Mucosa of rectum (tissue), 2 donors: ENCODE data around the gene PSMD1.

Experiments
- H3K27ac ChIP-seq, 2 donors: one replicate each; pipeline ENCODE4 v1.7.0; 2013; ENCODE audit warnings: inconsistent platforms in 2 of 2, low read depth in 2 of 2, low read length in 2 of 2
- H3K27me3 ChIP-seq, 2 donors: one replicate each; pipeline ENCODE4 v1.7.0; 2013; ENCODE audit warnings: low read length in 2 of 2; ENCODE audit not compliant: control insufficient read depth in 2 of 2, insufficient read depth in 2 of 2
- H3K36me3 ChIP-seq, 2 donors: one replicate each; pipeline ENCODE4 v1.7.0; 2013; ENCODE audit warnings: low read length in 2 of 2; ENCODE audit not compliant: control insufficient read depth in 2 of 2, insufficient read depth in 2 of 2
- H3K4me1 ChIP-seq, 2 donors: one replicate each; pipeline ENCODE4 v1.7.0; 2013; ENCODE audit warnings: low read length in 2 of 2, mild to moderate bottlenecking in 1 of 2; ENCODE audit not compliant: control insufficient read depth in 2 of 2, insufficient read depth in 2 of 2
- H3K4me3 ChIP-seq, 2 donors: one replicate each; pipeline ENCODE4 v1.7.0; 2013; ENCODE audit warnings: low read length in 2 of 2
- H3K9ac ChIP-seq, 2 donors: one replicate each; pipeline ENCODE4 v1.7.0; 2013; ENCODE audit warnings: low read length in 2 of 2, low read depth in 1 of 2, mild to moderate bottlenecking in 1 of 2
- H3K9me3 ChIP-seq, 2 donors: one replicate each; pipeline ENCODE4 v1.7.0; 2013; ENCODE audit warnings: low read length in 2 of 2; ENCODE audit not compliant: control insufficient read depth in 2 of 2
- donor health status: healthy.
- donor health status: Normal muscosa, but diverticular disease.

The PSMD1 gene

GRCh38 chr2:231213931-231214642 is 157.4 kb downstream of the PSMD1 start:
- no peaks in the 10 kb centered on the region for H3K4me1 ChIP-seq
- H3K27me3 ChIP-seq, result no peaks in the 10 kb centered on the region
- no peak overlapping the region for H3K27ac ChIP-seq
- peaks cover 10 to 14% of the 10 kb centered on the region in 2 donors for H3K36me3 ChIP-seq
- no peak overlapping the region for H3K9ac ChIP-seq
- H3K4me3 ChIP-seq, result no peak overlapping the region
- H3K9me3 ChIP-seq, result no peaks in the 10 kb centered on the region

- Histone ChIP-seq H3K36me3 (peaks cover 9 to 10% of the 10 kb centered on the region in 2 donors), H3K27ac (no peak overlapping the region)
These were observed 161.7 kb downstream of the PSMD1 start for GRCh38 chr2:231218366-231218765.

DNA sequence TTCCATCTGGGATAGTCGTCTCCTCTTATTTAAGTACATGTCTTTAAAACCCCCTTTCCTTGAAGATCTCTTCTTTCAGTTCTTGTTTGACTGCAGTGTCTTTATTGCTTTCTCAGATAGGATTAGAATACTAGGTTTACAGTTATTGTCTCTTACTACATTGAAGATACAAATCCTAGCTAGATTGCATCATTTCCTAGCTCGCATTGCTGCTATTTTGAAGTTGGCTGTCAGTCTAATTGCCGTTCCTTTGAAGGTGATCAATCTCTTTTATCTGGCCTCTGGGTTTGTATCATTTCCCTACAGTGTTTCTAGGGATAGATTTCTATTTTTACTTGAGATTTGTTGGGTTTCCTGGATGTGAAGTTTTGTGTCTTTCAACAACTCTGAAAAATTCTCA is 162.6 kb downstream of the PSMD1 start:
- Histone ChIP-seq H3K36me3 (peaks cover 5 to 10% of the 10 kb centered on the region in 2 donors), H3K4me3 (no peak overlapping the region), H3K9me3 (no peaks in the 10 kb centered on the region), H3K27me3 (no peaks in the 10 kb centered on the region), H3K4me1 (no peaks in the 10 kb centered on the region), H3K27ac (no peak overlapping the region), H3K9ac (no peak overlapping the region)

More at GRCh38 chr2:231218366-231218765, 161.7 kb downstream of the PSMD1 start:
- Histone ChIP-seq H3K9ac (no peak overlapping the region), H3K4me3 (no peak overlapping the region), H3K27me3 (no peaks in the 10 kb centered on the region), H3K9me3 (no peaks in the 10 kb centered on the region), H3K4me1 (no peaks in the 10 kb centered on the region)

DNA sequence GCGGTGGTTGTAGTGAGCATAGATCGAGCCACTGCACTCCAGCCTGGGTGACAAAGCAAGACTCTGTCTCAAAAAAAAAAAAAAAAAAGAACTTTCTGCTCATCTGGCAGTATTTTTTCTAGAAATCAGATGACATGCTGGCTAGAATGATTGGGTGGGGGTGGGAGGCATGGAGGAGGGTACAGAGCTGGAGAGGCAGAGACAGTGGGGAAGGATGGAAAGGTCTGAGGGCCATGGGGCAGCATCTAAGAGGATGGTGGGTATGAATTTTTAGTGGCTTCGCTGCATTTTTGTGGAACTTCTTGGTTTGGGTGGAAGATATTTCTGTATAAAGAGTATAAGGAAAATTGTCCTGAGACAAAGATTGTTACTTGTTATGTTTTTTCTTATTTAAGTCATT is 165.1 kb downstream of the PSMD1 start:
- no peak overlapping the region for H3K4me3 ChIP-seq
- H3K36me3 ChIP-seq, result peaks cover under 1 to 2% of the 10 kb centered on the region in 2 donors
- no peaks in the 10 kb centered on the region for H3K9me3 ChIP-seq
- H3K27me3 ChIP-seq, result no peaks in the 10 kb centered on the region
- peak overlapping the region in 1 of 2 donors; percentile 54 for H3K27ac ChIP-seq
- no peak overlapping the region for H3K9ac ChIP-seq
- H3K4me1 ChIP-seq, result no peaks in the 10 kb centered on the region
